SKM-1 treated with dmso at 0.1 percent for 144 hours (cell line): ENCODE results near the gene PRND.

Experiments used
- DNase-seq: peaks from one replicate; lab custom pipeline; 2025; ENCODE audit not compliant: unreplicated experiment; lab: John Stamatoyannopoulos, UW

PRND gene

DNA sequence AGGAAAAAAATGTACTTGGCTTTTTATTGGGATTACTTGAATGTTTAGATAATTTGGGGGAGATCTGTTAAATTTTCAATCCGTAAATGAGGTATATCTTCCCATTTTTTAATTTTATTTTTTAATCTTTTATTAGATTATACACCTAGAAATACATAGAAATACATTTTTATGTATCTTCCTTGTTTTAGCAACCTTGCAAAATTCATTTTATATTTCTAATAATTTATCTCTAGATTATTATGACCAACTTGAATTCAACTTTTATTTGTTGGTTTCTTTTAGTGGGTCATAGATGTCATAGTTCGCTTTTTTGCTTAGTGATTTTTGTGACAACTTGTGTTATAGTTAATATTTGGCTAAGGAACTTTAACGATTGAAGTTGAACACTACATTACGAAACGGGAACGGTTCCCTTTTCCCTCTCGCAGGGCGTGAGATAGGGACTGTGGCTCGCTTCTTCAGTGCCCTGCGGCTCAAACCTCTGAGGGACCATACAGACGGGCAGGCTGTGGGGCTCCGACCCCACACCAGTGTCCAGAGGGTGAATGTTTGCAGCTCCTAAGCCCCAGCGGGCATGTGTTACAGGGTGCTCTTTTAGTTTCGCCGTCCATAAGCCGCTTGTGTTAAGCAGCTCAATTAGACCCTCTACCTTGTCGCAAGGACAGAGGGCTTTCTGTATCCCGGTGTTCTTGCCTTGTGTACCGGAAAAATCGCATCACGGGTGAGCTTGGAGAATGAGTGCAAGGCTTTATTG lies 53.8 kb downstream of the PRND start:
- peak; percentile 19 for DNase-seq

DNA sequence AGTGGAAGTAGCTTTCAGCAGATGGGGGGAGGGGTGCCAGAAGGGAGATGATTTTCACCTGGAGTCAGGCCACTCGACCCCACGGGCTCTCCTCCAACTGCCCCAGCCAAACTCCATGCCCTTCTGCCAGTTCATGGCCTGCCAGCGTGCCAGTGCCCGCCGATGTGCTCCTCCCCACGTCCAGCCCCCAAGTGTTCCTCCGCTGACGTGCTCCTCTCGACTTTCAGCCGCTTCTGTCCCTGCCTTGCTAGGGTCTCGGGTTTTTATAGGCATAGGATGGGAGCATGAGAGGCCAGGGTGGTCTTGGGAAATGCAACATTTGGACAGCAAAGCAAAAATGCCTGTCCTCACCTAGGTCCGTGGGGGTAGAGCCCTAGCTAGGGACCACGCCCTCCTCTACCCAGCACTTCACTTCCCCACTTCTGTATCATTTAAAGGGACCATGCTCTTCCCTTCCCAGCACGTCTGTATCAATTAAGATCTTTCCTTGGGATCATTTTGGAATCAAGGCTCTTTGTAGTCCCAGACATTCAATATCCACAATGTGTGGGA lies 54.4 kb downstream of the PRND start:
- no peak for DNase-seq
